Mononuclear cell (primary cell): ENCODE measurements around the gene ESD. TPM values are rescaled to one million over a fixed set of nuclear protein-coding genes. Genes with fewer than 3 reads are reported as not detected.

Experiments used
- H3K27me3 ChIP-seq: 2 replicates; pipeline ENCODE4 v1.6.0; 2011; ENCODE audit warnings: low read length, control low read depth; ENCODE audit not compliant: insufficient read depth
- H3K4me1 ChIP-seq: 2 replicates; pipeline ENCODE4 v1.5.1; 2011; ENCODE audit warnings: mild to moderate bottlenecking, low read length, control low read depth; ENCODE audit not compliant: insufficient read depth
- H3K4me3 ChIP-seq: 2 replicates; pipeline ENCODE4 v1.5.1; 2011; ENCODE audit warnings: mild to moderate bottlenecking, low read length, moderate library complexity
- H3K9me3 ChIP-seq: 2 replicates; pipeline ENCODE4 v1.5.1; 2011; ENCODE audit warnings: low read depth, mild to moderate bottlenecking, control low read depth, low read length
- total RNA-seq: library from RNA; depleted of rRNA; stranded (reverse); fragments of >200 nt; gene quantifications from one replicate; pipeline ENCODE4 v1.2.3, GENCODE V29; 2012

ESD gene
- total RNA-seq, 1 donor = 58.7 TPM

- no peaks in the 10 kb centered on the region for H3K9me3 ChIP-seq
- H3K27me3 ChIP-seq = no peaks in the 10 kb centered on the region
- peaks cover 9% of the 10 kb centered on the region for H3K4me1 ChIP-seq
- no peak overlapping the region for H3K4me3 ChIP-seq
Measured at GRCh38 chr13:46745062-46745461, 51.9 kb downstream of the ESD start.

GRCh38 chr13:46743191-46743590 lies 53.8 kb downstream of the ESD start:
- Histone ChIP-seq H3K27me3 (no peaks in the 10 kb centered on the region), H3K4me1 (no peaks in the 10 kb centered on the region), H3K4me3 (no peak overlapping the region), H3K9me3 (no peaks in the 10 kb centered on the region)

- H3K4me3 ChIP-seq = no peak overlapping the region
- no peaks in the 10 kb centered on the region for H3K9me3 ChIP-seq
- peaks cover 8% of the 10 kb centered on the region for H3K4me1 ChIP-seq
- no peaks in the 10 kb centered on the region for H3K27me3 ChIP-seq
Measured at GRCh38 chr13:46739447-46740098, 57.4 kb downstream of the ESD start.

GRCh38 chr13:46738766-46739165 lies 58.2 kb downstream of the ESD start:
- H3K27me3 ChIP-seq = no peaks in the 10 kb centered on the region
- no peak overlapping the region for H3K4me3 ChIP-seq
- H3K4me1 ChIP-seq = peaks cover 8% of the 10 kb centered on the region
- H3K9me3 ChIP-seq = no peaks in the 10 kb centered on the region

- Histone ChIP-seq H3K27me3 (no peaks in the 10 kb centered on the region), H3K9me3 (no peaks in the 10 kb centered on the region), H3K4me1 (peaks cover 8% of the 10 kb centered on the region), H3K4me3 (no peak overlapping the region)
Measured at GRCh38 chr13:46738055-46738454, 58.9 kb downstream of the ESD start.

DNA sequence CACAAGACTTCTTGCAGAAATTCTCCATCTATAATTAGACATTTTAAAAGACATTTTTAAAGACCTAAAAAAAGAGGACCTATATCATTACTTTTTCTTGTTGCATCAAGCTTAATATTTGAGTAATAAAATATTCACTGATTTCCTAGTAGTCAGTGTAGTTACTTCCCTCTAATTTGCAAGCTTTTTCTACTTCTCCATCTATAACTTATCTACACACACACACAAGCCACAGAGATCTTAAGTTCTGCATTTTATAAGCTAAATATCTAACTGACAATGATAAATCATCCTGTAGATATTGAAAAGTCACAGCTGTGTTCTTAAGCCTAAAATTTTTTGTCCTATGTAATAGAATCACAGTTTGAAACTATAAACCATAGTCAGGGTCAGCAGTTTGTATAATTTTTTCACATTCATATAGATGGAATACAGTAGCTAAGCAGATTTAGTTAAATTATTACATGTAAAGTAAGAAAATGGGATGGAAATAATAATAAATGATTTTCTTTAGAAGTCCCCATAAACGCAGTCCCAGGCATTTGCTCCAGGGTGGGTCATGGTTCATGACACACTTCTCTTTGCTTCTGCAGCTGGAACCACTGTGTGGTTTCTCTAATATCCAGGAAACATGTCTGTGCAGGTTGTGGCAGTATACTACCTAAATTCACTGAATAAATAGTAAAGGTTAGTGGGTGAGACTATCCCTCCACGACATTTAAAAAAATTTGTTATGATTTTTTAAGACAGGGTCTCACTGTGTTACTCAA lies 60.2 kb downstream of the ESD start:
- Histone ChIP-seq H3K4me1 (peaks cover 8% of the 10 kb centered on the region), H3K27me3 (no peaks in the 10 kb centered on the region), H3K9me3 (no peaks in the 10 kb centered on the region), H3K4me3 (no peak overlapping the region)

DNA sequence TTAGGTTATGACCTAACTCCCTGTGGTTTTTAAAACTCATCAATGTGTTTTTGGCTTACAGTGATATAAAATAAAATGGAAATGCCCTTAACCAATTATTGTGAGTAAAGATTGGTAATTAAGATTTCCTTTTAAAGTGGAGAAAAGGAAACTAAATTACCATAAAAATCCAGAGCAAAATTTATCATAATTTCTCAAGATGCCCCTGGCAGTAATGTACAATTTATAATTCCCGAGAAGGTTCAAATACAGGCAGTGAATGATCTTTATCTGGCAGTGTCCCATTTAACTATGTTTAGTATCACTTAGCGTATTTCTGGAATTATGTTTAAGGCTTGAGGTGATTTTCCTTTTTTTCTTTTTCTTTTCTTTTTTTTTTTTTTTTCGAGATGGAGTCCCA lies 61.5 kb downstream of the ESD start:
- Histone ChIP-seq H3K27me3 (no peaks in the 10 kb centered on the region), H3K4me3 (no peak overlapping the region), H3K4me1 (peaks cover 8% of the 10 kb centered on the region), H3K9me3 (no peaks in the 10 kb centered on the region)

GRCh38 chr13:46731535-46731934 lies 65.4 kb downstream of the ESD start:
- Histone ChIP-seq H3K9me3 (no peaks in the 10 kb centered on the region), H3K4me3 (no peak overlapping the region), H3K27me3 (no peaks in the 10 kb centered on the region), H3K4me1 (peaks cover 19% of the 10 kb centered on the region)

GRCh38 chr13:46728777-46729176 lies 68.2 kb downstream of the ESD start:
- H3K27me3 ChIP-seq = no peaks in the 10 kb centered on the region
- H3K9me3 ChIP-seq = no peaks in the 10 kb centered on the region
- peaks cover 12% of the 10 kb centered on the region for H3K4me1 ChIP-seq
- H3K4me3 ChIP-seq = no peak overlapping the region

DNA sequence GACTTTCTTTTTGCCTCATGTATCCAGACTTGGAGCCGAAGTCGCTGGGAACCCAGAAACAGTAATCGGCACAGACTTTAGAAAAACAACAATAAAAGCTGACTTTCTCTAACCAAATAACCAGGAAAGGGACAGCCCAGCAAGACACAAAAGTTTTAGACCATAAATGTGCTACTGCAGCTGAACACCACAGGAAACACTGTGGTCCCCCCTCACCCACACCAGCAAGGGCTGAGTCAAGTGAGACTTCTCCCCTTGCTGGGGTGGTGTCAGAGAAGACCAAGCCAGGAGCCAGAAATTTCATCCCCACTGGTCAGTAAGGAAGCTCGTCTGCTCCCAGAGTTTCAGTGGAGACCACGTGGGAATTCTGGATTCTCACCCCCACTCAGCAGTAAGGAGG lies 70.6 kb downstream of the ESD start:
- Histone ChIP-seq H3K4me3 (no peak overlapping the region), H3K4me1 (peaks cover 12% of the 10 kb centered on the region), H3K27me3 (no peaks in the 10 kb centered on the region), H3K9me3 (no peaks in the 10 kb centered on the region)

Other genes with a start within 250 kb of the ESD start
- gene LRCH1, start 244.0 kb downstream of the ESD start, total RNA-seq = 9.8 TPM
- gene HTR2A, start 99.9 kb upstream of the ESD start, total RNA-seq = 0.10 TPM